ENCODE data around the gene SLC7A5. TPM values are rescaled to one million over a fixed set of nuclear protein-coding genes. Genes with fewer than 3 reads are reported as not detected.

The SLC7A5 gene
- total and polyA plus RNA-seq, 2 of the 13 experiments (the other 11 are each of a cell fraction or from before 2014, with no cell fraction given) = 79.6 to 155 TPM

- TF ChIP-seq, protein P1, sequence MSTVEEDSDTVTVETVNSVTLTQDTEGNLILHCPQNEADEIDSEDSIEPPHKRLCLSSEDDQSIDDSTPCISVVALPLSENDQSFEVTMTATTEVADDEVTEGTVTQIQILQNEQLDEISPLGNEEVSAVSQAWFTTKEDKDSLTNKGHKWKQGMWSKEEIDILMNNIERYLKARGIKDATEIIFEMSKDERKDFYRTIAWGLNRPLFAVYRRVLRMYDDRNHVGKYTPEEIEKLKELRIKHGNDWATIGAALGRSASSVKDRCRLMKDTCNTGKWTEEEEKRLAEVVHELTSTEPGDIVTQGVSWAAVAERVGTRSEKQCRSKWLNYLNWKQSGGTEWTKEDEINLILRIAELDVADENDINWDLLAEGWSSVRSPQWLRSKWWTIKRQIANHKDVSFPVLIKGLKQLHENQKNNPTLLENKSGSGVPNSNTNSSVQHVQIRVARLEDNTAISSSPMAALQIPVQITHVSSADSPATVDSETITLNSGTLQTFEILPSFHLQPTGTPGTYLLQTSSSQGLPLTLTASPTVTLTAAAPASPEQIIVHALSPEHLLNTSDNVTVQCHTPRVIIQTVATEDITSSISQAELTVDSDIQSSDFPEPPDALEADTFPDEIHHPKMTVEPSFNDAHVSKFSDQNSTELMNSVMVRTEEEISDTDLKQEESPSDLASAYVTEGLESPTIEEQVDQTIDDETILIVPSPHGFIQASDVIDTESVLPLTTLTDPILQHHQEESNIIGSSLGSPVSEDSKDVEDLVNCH (CRISPR knock-in tag; IDR thresholded peaks at IDR 0.05) = no peak
- no peak for TF ChIP-seq DNMT3B (CRISPR knock-in tag; conservative IDR thresholded peaks at IDR 0.05)
- TF ChIP-seq GATAD1 (CRISPR knock-in tag; IDR thresholded peaks at IDR 0.05) = no peak
- TF ChIP-seq, protein P2, sequence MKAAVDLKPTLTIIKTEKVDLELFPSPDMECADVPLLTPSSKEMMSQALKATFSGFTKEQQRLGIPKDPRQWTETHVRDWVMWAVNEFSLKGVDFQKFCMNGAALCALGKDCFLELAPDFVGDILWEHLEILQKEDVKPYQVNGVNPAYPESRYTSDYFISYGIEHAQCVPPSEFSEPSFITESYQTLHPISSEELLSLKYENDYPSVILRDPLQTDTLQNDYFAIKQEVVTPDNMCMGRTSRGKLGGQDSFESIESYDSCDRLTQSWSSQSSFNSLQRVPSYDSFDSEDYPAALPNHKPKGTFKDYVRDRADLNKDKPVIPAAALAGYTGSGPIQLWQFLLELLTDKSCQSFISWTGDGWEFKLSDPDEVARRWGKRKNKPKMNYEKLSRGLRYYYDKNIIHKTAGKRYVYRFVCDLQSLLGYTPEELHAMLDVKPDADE (CRISPR knock-in tag; IDR thresholded peaks at IDR 0.05) = no peak
- no peak for TF ChIP-seq LBX2 (CRISPR knock-in tag; IDR thresholded peaks at IDR 0.05; ENCODE audit: borderline replicate concordance)
- TF ChIP-seq, protein P3, sequence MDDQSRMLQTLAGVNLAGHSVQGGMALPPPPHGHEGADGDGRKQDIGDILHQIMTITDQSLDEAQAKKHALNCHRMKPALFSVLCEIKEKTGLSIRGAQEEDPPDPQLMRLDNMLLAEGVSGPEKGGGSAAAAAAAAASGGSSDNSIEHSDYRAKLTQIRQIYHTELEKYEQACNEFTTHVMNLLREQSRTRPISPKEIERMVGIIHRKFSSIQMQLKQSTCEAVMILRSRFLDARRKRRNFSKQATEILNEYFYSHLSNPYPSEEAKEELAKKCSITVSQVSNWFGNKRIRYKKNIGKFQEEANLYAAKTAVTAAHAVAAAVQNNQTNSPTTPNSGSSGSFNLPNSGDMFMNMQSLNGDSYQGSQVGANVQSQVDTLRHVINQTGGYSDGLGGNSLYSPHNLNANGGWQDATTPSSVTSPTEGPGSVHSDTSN (CRISPR knock-in tag; IDR thresholded peaks at IDR 0.05; ENCODE audit: borderline replicate concordance) = no peak
- peak; percentile 76 for TF ChIP-seq GATAD2A (CRISPR knock-in tag; IDR thresholded peaks at IDR 0.05)
- TF ChIP-seq PAWR (CRISPR knock-in tag; IDR thresholded peaks at IDR 0.05; ENCODE audit: borderline replicate concordance) = no peak
- no peak for TF ChIP-seq GPBP1L1 (CRISPR knock-in tag; IDR thresholded peaks at IDR 0.05)
- no peak for TF ChIP-seq ZNF564 (CRISPR knock-in tag; IDR thresholded peaks at IDR 0.05)
- no peak for TF ChIP-seq ZSCAN30 (CRISPR knock-in tag; IDR thresholded peaks at IDR 0.05)
- 0 out of 2 replicates have a peak, but pooled peaks have one; percentile 18 for TF ChIP-seq SRF (IDR thresholded peaks at IDR 0.05; ENCODE audit: low read depth, low read length)
- TF ChIP-seq, protein P4, sequence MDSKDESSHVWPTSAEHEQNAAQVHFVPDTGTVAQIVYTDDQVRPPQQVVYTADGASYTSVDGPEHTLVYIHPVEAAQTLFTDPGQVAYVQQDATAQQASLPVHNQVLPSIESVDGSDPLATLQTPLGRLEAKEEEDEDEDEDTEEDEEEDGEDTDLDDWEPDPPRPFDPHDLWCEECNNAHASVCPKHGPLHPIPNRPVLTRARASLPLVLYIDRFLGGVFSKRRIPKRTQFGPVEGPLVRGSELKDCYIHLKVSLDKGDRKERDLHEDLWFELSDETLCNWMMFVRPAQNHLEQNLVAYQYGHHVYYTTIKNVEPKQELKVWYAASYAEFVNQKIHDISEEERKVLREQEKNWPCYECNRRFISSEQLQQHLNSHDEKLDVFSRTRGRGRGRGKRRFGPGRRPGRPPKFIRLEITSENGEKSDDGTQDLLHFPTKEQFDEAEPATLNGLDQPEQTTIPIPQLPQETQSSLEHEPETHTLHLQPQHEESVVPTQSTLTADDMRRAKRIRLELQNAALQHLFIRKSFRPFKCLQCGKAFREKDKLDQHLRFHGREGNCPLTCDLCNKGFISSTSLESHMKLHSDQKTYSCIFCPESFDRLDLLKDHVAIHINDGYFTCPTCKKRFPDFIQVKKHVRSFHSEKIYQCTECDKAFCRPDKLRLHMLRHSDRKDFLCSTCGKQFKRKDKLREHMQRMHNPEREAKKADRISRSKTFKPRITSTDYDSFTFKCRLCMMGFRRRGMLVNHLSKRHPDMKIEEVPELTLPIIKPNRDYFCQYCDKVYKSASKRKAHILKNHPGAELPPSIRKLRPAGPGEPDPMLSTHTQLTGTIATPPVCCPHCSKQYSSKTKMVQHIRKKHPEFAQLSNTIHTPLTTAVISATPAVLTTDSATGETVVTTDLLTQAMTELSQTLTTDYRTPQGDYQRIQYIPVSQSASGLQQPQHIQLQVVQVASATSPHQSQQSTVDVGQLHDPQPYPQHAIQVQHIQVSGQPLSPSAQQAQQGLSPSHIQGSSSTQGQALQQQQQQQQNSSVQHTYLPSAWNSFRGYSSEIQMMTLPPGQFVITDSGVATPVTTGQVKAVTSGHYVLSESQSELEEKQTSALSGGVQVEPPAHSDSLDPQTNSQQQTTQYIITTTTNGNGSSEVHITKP (CRISPR knock-in tag; IDR thresholded peaks at IDR 0.05; ENCODE audit: low read depth) = no peak
- no peak for TF ChIP-seq SETDB1 (CRISPR knock-in tag; IDR thresholded peaks at IDR 0.05; ENCODE audit: borderline replicate concordance)
- no peak for TF ChIP-seq ZBTB10 (CRISPR knock-in tag; IDR thresholded peaks at IDR 0.05; ENCODE audit: borderline replicate concordance)
Observed at GRCh38 chr16:87815567-87815966, 53.7 kb downstream of the SLC7A5 start (continued).
